Aorta (tissue), 5 donors: ENCODE measurements around the gene CHST3. TPM values are rescaled to one million over a fixed set of nuclear protein-coding genes. Genes with fewer than 3 reads are reported as not detected.

Experiments
- ATAC-seq: fragments of 200-7000 bp; cut with Tn5 transposase; one replicate; pipeline ENCODE4 v1.9.1; 2022; ENCODE audit warnings: moderate library complexity; ENCODE audit not compliant: low FRiP score
- DNase-seq, 2 donors: peaks; one replicate each; pipeline ENCODE4 v3.0.0-alpha.2; 2020
- H3K27ac ChIP-seq, 2 donors: one replicate each; pipeline ENCODE4 v1.5.1; 2013; ENCODE audit warnings: low read length in 2 of 2, mild to moderate bottlenecking in 2 of 2, moderate library complexity in 2 of 2, control low read depth in 1 of 2, inconsistent platforms in 1 of 2, low read depth in 1 of 2
- H3K27me3 ChIP-seq, 2 donors: one replicate each; pipeline ENCODE4 v1.6.1; 2013; ENCODE audit warnings: control low read depth in 1 of 2, low read length in 1 of 2, mild to moderate bottlenecking in 1 of 2, moderate library complexity in 1 of 2; ENCODE audit not compliant: insufficient read depth in 2 of 2, control insufficient read depth in 1 of 2
- H3K36me3 ChIP-seq, 2 donors: one replicate each; pipeline ENCODE4 v1.6.1; 2013; ENCODE audit warnings: control low read depth in 1 of 2, low read length in 1 of 2, mild to moderate bottlenecking in 1 of 2; ENCODE audit not compliant: insufficient read depth in 2 of 2, control insufficient read depth in 1 of 2
- H3K4me1 ChIP-seq, 2 donors: one replicate each; pipeline ENCODE4 v1.6.1; 2013; ENCODE audit warnings: low read length in 2 of 2, control low read depth in 1 of 2, mild to moderate bottlenecking in 1 of 2, moderate library complexity in 1 of 2; ENCODE audit not compliant: insufficient read depth in 2 of 2, control insufficient read depth in 1 of 2
- H3K4me3 ChIP-seq, 2 donors: one replicate each; pipeline ENCODE4 v1.5.1; 2013; ENCODE audit warnings: low read length in 2 of 2, control low read depth in 1 of 2, mild to moderate bottlenecking in 1 of 2
- H3K9me3 ChIP-seq: one replicate; pipeline ENCODE4 v1.6.1; 2013; ENCODE audit warnings: mild to moderate bottlenecking, low read length; ENCODE audit not compliant: control insufficient read depth
- WGBS, 2 donors: extraction: QIAGEN DNeasy Blood & Tissue Kit; methylation state at CpG; one replicate each; pipeline ENCODE4 v1.1.7; 2013; 5-methylcytosine and 5-hydroxymethylcytosine counted together
- intact Hi-C, 2 donors: fragments of 100-400 bp; cut with DNase I; formaldehyde crosslinking; loops; one replicate each; pipeline versions ENCODE4 v1.14.2 to v1.15.0; 2022
- polyA plus RNA-seq, 2 donors: library from polyadenylated mRNA; stranded (reverse); fragments of 200-250 nt; gene quantifications; one replicate each; pipeline ENCODE4 v1.2.3, GENCODE V29; 2013
- total RNA-seq, 2 donors: library from RNA; stranded (reverse); fragmentation: NEBNext Ultra II Directional; extraction: Animal tissue kit (Norgen Biotek cat#: 25700); gene quantifications; one replicate each; pipeline ENCODE4 v1.2.1, GENCODE V29; 2021
- donor health status: healthy with polysubstance abuse.
- donor health status: Bipolar disorder and iron deficiency.
- donor health status: DM: no; HTN: no; CAD: no.
- donor health status: DM: no; HTN: no; CAD: no.
- donor health status: DM: yes; HTN: yes; CAD: no.

The CHST3 gene
- total and polyA plus RNA-seq, 4 donors = 4.1 to 47.9 (median 19.6) TPM

DNA sequence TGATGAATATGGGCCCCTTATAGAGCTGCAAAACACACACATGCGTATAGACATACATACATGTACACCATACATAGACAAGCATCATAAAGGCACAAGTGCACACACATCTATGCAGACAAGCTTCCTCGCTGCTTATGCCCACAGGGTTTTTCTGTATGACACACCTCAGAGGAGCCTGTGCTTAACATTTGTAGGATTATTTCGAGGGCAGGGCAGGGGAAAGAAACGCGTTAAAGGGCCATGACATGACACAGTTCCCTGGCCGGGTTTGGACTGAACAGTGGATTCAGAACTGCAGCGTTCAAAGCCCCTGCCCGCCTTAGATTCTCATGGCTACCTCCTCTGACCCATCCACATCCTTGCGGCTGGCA, 44.8 kb downstream of the CHST3 start:
- 8 to 9% methylated on average over 9 of the region's 9 CpGs for WGBS, 2 donors
- H3K4me1 ChIP-seq = peaks cover 0 to 4% of the 10 kb centered on the region in 2 donors
- H3K9me3 ChIP-seq = no peaks in the 10 kb centered on the region
- no peak overlapping the region for H3K4me3 ChIP-seq
- DNase-seq = no peak
- intact Hi-C loops = loop anchor here (2.0 to 5.0 kb wide), 2 partner anchors 44 to 47 kb away; partner anchors contain the start of gene CHST3 (in 2 of the 2)
- peak overlapping the region; percentile 46 to 74 for H3K27ac ChIP-seq
- ATAC-seq = no peak
- H3K36me3 ChIP-seq = peaks cover 0 to 6% of the 10 kb centered on the region in 2 donors
- H3K27me3 ChIP-seq = no peaks in the 10 kb centered on the region

DNA sequence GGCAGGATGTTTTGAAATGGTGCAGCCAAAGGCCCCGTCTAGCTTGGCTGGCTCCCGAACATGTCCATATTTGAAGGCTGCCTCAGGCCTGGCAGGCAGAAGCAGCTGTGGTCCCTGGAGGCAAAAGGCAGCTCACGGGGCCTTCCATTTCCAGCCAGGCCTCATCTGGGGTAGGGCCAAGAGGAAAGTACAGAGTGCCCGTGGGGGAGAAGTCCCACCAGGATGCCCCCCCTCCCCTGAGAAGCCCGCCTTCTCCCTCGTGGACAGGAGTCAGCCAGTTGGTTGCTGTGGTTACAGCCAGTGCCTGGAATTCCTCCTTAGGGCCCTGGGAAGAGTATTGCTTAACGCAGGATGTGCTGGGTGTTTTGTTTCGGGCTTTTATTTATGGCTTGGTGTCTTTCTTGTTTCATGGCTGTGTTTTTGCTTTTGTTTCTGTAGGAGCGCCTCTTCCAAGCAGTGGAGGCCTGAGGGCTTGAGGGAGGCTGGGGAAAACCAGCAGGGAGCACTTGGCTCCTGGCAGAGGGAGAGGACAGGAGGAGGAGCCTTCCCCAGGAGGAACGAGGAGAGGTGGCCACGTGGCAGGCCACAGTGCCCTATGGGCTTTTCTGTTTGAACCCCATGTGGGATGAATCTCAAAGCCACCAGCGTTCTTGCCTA, 45.4 kb downstream of the CHST3 start:
- peak; percentile 96 to 97 for DNase-seq
- Histone ChIP-seq H3K4me1 (peaks cover 0 to 4% of the 10 kb centered on the region in 2 donors), H3K27ac (peak overlapping the region; percentile 43 to 85), H3K36me3 (peaks cover 0 to 6% of the 10 kb centered on the region in 2 donors), H3K9me3 (no peaks in the 10 kb centered on the region), H3K4me3 (no peak overlapping the region), H3K27me3 (no peaks in the 10 kb centered on the region)
- peak; percentile 94 for ATAC-seq
- WGBS, 2 donors = 2 to 6% methylated on average over 11 to 12 of the region's 12 CpGs
- intact Hi-C loops = loop anchor here (2.0 to 5.0 kb wide), 2 partner anchors 45 to 47 kb away; partner anchors contain the start of gene CHST3 (in 2 of the 2)

DNA sequence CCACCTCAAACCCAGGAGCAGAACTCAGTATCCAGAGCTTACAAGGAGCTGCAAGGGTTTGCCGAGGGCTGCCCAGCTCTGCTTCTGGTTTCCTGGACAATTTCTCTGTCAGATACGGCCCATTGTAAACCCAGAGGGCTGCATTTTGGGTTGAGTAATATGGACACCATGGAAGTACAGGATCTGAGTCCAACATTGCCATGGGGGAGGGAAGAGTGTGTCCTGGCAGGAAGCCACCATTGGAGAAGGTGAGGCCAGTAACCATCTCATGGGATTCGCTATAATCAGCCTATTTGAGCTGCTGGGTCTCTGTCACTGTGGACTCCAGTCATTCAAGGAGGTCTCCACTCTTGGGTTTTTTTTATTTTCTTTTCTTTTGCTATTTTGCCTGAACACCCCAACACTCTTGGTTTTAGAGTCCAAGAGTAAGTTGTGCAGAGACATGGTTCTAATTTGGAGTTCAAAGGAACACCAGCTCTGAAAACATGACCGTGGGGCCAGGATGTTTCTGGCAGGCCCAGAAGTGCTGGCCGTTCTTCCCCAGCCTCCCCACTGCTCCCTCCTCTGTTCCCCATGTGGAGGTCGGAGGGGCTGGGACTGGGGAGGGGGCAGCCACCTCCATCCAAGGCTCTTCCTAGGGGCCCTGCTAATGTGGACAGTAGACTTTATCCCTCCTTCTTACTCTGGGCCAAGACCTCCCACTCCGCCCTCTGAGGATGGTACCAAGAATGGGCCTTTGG, 46.2 kb downstream of the CHST3 start:
- intact Hi-C loops = no loop called here
- Histone ChIP-seq H3K27me3 (no peaks in the 10 kb centered on the region), H3K27ac (peak overlapping the region; percentile 43 to 85), H3K4me1 (peaks cover 0 to 4% of the 10 kb centered on the region in 2 donors), H3K36me3 (peaks cover 0 to 6% of the 10 kb centered on the region in 2 donors), H3K9me3 (no peaks in the 10 kb centered on the region), H3K4me3 (no peak overlapping the region)
- WGBS, 2 donors = 42 to 56% methylated on average over 7 of the region's 7 CpGs
- DNase-seq = no peak
- peak; percentile 16 for ATAC-seq

DNA sequence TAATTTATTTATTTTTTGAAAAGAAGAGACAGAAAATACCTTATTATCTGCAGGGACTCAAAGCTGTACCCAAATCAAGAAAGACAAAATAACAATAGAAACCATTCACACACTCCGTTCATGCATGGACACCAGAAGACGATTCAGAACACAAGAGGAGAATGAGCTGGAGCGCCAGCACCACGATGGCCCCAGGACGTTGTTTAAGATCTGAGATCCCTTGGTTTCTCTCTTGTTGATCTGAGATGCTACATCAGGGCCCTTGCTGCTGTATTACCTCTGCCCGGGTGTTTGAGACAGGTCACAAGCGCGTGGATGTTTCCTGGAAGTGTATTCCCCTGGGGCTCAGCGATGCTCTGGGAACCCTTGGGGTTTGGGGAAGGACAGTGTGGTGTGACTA, 46.8 kb downstream of the CHST3 start:
- H3K4me3 ChIP-seq = no peak overlapping the region
- H3K27ac ChIP-seq = peak overlapping the region in 1 of 2 donors; percentile 7
- ATAC-seq (no peak), DNase-seq (no peak)
- 96 to 97% methylated on average over 9 of the region's 9 CpGs for WGBS, 2 donors
- peaks cover 0 to 4% of the 10 kb centered on the region in 2 donors for H3K4me1 ChIP-seq
- H3K27me3 ChIP-seq = no peaks in the 10 kb centered on the region
- intact Hi-C loops = no loop called here
- H3K9me3 ChIP-seq = no peaks in the 10 kb centered on the region
- H3K36me3 ChIP-seq = peaks cover 0 to 6% of the 10 kb centered on the region in 2 donors

DNA sequence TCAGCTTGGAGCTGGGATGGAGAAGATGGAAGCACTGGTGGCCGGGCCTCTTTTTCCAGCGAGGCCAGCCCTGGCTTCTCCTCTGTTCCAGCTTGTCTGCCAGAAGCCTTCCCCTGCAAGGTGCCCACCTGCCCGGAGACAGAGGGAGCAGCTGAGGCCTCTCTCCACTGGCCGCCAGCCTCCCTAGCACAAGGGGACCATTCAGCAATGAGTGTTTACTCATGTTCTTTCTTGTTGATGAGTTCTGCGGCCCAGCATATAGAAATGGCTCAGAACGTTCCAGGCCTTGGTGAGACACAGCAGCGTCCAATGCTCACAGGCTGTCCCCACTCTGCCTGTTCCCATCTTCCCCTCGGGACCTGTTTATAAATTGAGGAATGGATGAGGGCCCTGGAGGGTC, 47.3 kb downstream of the CHST3 start:
- DNase-seq (no peak), ATAC-seq (no peak)
- intact Hi-C loops = no loop called here
- peak overlapping the region in 1 of 2 donors; percentile 7 for H3K27ac ChIP-seq
- H3K4me1 ChIP-seq = peaks cover 0 to 7% of the 10 kb centered on the region in 2 donors
- no peaks in the 10 kb centered on the region for H3K27me3 ChIP-seq
- no peaks in the 10 kb centered on the region for H3K9me3 ChIP-seq
- peaks cover 0 to 6% of the 10 kb centered on the region in 2 donors for H3K36me3 ChIP-seq
- 96 to 98% methylated on average over 8 of the region's 8 CpGs for WGBS, 2 donors
- H3K4me3 ChIP-seq = no peak overlapping the region

DNA sequence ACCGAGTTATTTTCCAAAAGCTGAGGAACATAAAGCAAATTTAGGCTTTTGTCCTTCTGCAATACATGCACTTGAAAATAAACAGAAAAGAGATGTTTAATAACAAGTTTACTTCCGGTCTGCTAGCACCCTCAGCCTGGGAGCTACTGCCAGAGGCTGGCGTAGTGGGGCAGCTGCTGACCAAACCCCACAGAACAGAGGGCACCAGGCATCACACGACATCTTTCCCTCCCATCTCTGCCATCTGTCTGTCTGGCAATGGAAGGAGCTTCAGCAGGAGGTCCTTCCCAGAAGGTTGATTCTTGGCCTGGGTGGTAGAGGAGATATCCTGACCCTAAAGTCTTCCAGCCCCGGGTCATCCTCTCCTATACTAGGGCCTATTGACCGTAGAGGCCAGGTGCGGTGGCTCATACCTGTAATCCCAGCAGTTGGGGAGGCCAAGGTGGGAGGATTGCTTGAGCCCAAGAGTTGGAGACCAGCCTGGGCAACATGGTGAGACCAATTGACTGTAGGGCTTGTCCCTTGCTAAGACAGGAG, 47.8 kb downstream of the CHST3 start:
- H3K27me3 ChIP-seq = no peaks in the 10 kb centered on the region
- H3K4me1 ChIP-seq = peaks cover 0 to 8% of the 10 kb centered on the region in 2 donors
- H3K27ac ChIP-seq = peak overlapping the region in 1 of 2 donors; percentile 5
- 93 to 94% methylated on average over 7 of the region's 7 CpGs for whole genome bisulfite sequencing, 2 donors
- intact Hi-C loops = no loop called here
- DNase-seq (no peak), ATAC-seq (no peak)
- H3K9me3 ChIP-seq = no peaks in the 10 kb centered on the region
- no peak overlapping the region for H3K4me3 ChIP-seq
- peaks cover 0 to 6% of the 10 kb centered on the region in 2 donors for H3K36me3 ChIP-seq

DNA sequence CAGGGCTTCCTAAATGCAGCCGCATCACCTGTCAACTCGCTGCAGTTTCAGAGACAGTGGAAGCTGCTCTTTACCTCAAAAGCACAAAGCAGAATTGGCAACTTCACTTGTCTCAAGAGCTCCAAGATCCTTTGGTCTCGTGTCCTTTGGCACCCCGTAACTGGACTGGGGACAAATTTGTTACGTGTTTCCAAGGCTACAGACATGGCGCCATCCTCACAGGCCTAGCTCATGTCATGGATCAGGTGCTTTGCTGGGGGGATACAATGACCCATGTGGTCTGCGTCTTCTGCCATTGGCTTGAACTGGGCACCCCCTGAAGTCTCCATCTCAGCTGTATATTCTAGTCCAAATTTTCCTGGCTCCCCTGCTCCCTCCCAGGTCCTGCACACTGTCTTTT, 48.6 kb downstream of the CHST3 start:
- no peak overlapping the region for H3K27ac ChIP-seq
- peaks cover 0 to 1% of the 10 kb centered on the region in 2 donors for H3K36me3 ChIP-seq
- peaks cover 0 to 8% of the 10 kb centered on the region in 2 donors for H3K4me1 ChIP-seq
- no peak overlapping the region for H3K4me3 ChIP-seq
- DNase-seq = no peak
- no peak for ATAC-seq
- 75 to 79% methylated on average over 7 of the region's 7 CpGs for WGBS, 2 donors
- intact Hi-C loops = no loop called here
- no peaks in the 10 kb centered on the region for H3K27me3 ChIP-seq
- H3K9me3 ChIP-seq = no peaks in the 10 kb centered on the region

DNA sequence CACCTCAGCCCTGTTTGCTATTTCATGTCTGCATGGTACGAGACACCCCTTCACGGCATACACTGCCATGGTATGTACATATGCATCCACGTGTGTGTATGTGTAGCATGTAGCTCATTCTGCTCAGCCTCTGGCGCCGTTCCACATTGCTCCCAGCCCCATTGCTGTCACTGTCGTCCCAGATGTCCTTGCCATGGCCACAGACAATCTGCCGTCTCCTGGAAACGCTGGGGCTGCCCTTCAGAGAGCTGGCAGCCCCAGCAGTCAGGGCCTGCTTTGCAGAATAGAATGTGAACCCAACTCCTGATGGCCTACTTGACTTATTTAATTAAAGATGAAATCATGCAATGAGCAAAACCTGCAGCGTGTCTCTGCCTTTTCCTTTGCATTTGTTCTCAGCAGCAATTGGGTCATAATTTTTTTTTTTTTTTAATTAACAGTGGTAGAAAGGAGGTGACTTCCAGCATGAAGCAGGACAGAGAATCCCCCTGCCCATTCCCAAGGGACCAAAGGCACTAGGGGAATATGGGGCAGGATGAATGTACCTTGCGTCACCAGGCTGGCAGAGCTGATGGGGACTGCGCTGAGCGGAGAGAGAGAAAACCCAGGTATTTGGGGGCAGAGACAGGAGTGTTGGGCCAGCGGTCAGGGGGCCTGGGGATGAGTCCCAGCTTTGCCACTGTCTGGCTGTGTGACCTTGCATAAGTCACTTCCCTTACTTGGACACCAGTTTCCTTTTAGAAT, 49.2 kb downstream of the CHST3 start:
- 81 to 85% methylated on average over 13 of the region's 13 CpGs for WGBS, 2 donors
- intact Hi-C loops = no loop called here
- Histone ChIP-seq H3K4me1 (peaks cover 0 to 8% of the 10 kb centered on the region in 2 donors), H3K9me3 (no peaks in the 10 kb centered on the region), H3K27me3 (no peaks in the 10 kb centered on the region), H3K4me3 (no peak overlapping the region), H3K36me3 (no peaks in the 10 kb centered on the region), H3K27ac (no peak overlapping the region)
- ATAC-seq (no peak), DNase-seq (no peak)
